Skeletal muscle satellite cell (primary cell): Measurements from ENCODE around the gene ORMDL2.
"Not testable (repeated sequence)": the region's sequence is repeated elsewhere in the genome, so short reads cannot be mapped to it uniquely, and the experiment has no call there.

Source experiments
- H3K27me3 ChIP-seq: 2 replicates; pipeline ENCODE4 v1.7.0; 2013; ENCODE audit warnings: low read length; ENCODE audit not compliant: control insufficient read depth, insufficient read depth
- H3K36me3 ChIP-seq: 2 replicates; pipeline ENCODE4 v1.7.0; 2013; ENCODE audit warnings: mild to moderate bottlenecking, control low read depth, low read length; ENCODE audit not compliant: insufficient read depth
- H3K4me1 ChIP-seq: 2 replicates; pipeline ENCODE4 v1.7.0; 2013; ENCODE audit warnings: low read length; ENCODE audit not compliant: control insufficient read depth, insufficient read depth
- H3K4me2 ChIP-seq: 2 replicates; pipeline ENCODE4 v1.7.0; 2013; ENCODE audit warnings: mild to moderate bottlenecking, low read length
- H3K4me3 ChIP-seq: 2 replicates; pipeline ENCODE4 v1.7.0; 2013; ENCODE audit warnings: low read length
- H3K9ac ChIP-seq: 2 replicates; pipeline ENCODE4 v1.7.0; 2013; ENCODE audit warnings: mild to moderate bottlenecking, low read depth, low read length, moderate library complexity
- H3K9me3 ChIP-seq: replicated peaks from 2 replicates; pipeline ENCODE4 v1.7.0; 2013; ENCODE audit warnings: mild to moderate bottlenecking, control low read depth, low read length

The ORMDL2 gene

DNA sequence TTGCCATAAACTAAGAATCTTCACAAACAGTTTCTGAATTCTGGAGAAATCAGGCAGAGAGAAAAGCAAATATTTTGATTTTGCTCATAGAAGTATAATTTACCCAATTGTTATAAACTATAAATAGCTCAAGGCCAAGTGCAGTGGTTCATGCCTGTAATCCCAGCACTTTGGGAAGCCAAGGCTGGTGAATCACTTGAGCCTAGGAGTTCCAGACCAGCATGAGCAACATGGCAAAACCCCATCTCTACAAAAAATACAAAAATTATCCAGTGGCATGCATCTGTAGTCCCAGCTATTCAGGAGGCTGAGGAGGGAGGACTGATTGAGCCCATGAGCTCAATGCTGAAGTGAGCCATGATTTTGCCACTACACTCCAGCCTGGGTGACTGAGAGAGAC is 44.4 kb downstream of the ORMDL2 start:
- no peak overlapping the region for H3K4me2 ChIP-seq
- no peak overlapping the region for H3K4me3 ChIP-seq
- no peaks in the 10 kb centered on the region for H3K36me3 ChIP-seq
- H3K27me3 ChIP-seq = no peaks in the 10 kb centered on the region
- no peaks in the 10 kb centered on the region for H3K9me3 ChIP-seq
- H3K9ac ChIP-seq = no peak overlapping the region
- no peaks in the 10 kb centered on the region for H3K4me1 ChIP-seq

DNA sequence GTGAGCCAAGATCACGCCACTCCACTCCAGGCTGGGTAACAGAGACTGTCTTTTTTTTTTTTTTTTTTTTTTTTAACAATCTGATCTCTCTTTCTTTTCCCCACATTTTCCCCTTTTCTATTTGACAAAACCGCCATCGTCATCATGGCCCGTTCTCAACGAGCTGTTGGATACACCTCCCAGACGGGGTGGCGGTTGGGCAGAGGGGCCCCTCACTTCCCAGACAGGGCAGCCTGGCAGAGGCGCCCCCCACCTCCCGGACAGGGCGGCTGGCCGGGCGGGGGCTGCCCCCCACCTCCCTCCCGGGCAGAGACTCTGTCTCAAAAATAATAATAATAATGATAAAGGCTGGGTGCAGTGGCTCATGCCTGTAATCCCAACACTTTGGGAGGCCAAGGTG is 45.1 kb downstream of the ORMDL2 start:
- H3K4me1 ChIP-seq, H3K4me2 ChIP-seq, H3K9me3 ChIP-seq, H3K9ac ChIP-seq, H3K4me3 ChIP-seq, H3K27me3 ChIP-seq, H3K36me3 ChIP-seq: not testable (repeated sequence)

DNA sequence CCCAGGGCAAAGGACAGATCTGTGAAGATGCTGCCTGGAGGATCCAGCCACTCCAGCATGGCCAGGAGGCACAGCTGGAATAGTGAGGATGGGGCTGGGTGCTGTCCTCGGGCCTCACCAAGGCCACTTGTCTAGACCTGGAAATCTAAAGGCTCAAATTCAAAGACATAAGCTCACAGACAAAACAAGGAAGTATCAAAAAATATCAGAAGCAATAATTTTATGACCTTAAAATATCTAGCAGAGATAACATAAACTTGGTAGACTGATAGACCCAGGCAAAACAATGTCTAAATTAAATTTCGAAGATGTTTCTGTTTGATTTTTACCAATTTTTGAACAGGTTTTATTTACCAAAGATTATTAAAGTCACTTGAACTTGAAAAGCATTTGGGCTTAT is 47.5 kb downstream of the ORMDL2 start:
- Histone ChIP-seq H3K4me1 (no peaks in the 10 kb centered on the region), H3K27me3 (no peaks in the 10 kb centered on the region), H3K9me3 (no peaks in the 10 kb centered on the region), H3K4me3 (no peak overlapping the region), H3K36me3 (no peaks in the 10 kb centered on the region), H3K9ac (no peak overlapping the region), H3K4me2 (no peak overlapping the region)

DNA sequence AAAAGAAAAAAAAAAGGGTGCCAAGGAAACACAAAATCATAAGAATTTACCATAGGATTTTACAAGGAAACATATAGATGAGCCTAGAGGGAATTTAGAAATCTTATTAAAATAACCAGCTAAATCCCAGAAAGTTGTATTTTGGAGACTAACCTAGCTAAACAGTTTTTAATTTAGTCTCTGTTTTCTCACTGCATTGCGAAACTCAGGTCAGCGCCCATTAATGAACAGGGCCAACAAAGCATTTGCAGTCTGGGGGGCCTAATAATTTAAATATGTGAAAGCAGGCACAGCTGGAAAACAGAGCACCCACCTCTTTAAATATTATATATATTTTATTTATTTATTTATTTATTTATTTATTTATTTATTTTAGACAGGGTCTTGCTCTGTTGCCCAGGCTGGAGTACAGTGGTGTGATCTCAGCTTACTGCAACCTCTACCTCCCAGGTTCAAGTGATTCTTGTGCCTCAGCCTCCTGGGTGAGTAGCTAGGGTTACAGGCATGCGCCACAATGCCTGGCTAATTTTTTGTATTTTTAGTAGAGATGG is 48.7 kb downstream of the ORMDL2 start:
- H3K9me3 ChIP-seq, H3K4me3 ChIP-seq, H3K4me2 ChIP-seq, H3K4me1 ChIP-seq, H3K27me3 ChIP-seq, H3K36me3 ChIP-seq, H3K9ac ChIP-seq: not testable (repeated sequence)
